Parathyroid adenoma (tissue), 2 donors: ENCODE results near the gene MXRA8.
"Not testable (repeated sequence)": the region's sequence is repeated elsewhere in the genome, so short reads cannot be mapped to it uniquely, and the experiment has no call there.

Source experiments
- H2AFZ ChIP-seq: fragments of 300-600 bp; sonication (generic); one replicate; pipeline ENCODE4 v1.7.0; 2017; ENCODE audit warnings: antibody characterized with exemption, mild to moderate bottlenecking
- H3K27ac ChIP-seq: fragments of 300-600 bp; sonication (generic); one replicate; pipeline ENCODE4 v1.7.0; 2017
- H3K27me3 ChIP-seq: fragments of 300-600 bp; sonication (generic); one replicate; pipeline ENCODE4 v1.7.0; 2017; ENCODE audit warnings: low read length; ENCODE audit not compliant: control insufficient read depth, insufficient read depth
- H3K36me3 ChIP-seq: fragments of 300-600 bp; sonication (generic); one replicate; pipeline ENCODE4 v1.7.0; 2017; ENCODE audit warnings: low read length; ENCODE audit not compliant: control insufficient read depth, insufficient read depth
- H3K4me1 ChIP-seq: fragments of 300-600 bp; sonication (generic); one replicate; pipeline ENCODE4 v1.7.0; 2017; ENCODE audit warnings: control low read depth
- H3K4me2 ChIP-seq: fragments of 300-600 bp; sonication (generic); one replicate; pipeline ENCODE4 v1.7.0; 2017; ENCODE audit warnings: low read length
- H3K4me3 ChIP-seq: fragments of 300-600 bp; sonication (generic); one replicate; pipeline ENCODE4 v1.7.0; 2017; ENCODE audit warnings: low read depth, low read length
- H3K79me2 ChIP-seq: fragments of 300-600 bp; sonication (generic); one replicate; pipeline ENCODE4 v1.7.0; 2017; ENCODE audit warnings: control low read depth
- H3K9ac ChIP-seq: fragments of 300-600 bp; sonication (generic); one replicate; pipeline ENCODE4 v1.7.0; 2017; ENCODE audit warnings: mild to moderate bottlenecking
- H3K9me3 ChIP-seq: fragments of 300-600 bp; sonication (generic); one replicate; pipeline ENCODE4 v1.7.0; 2017; ENCODE audit warnings: low read length; ENCODE audit not compliant: control insufficient read depth
- TF ChIP-seq, protein P1 (sequence below): fragments of 300-600 bp; sonication (generic); IDR thresholded peaks from one replicate; pipeline ENCODE4 v1.7.0; 2017; ENCODE audit warnings: antibody characterized with exemption, mild to moderate bottlenecking
- donor health status: primary hyperparathyroidism.

Gene MXRA8

GRCh38 chr1:1390675-1391074, 32.3 kb upstream of the MXRA8 start:
- Histone ChIP-seq H3K79me2 (peaks cover 4% of the 10 kb centered on the region), H3K9ac (no peak overlapping the region), H3K9me3 (no peaks in the 10 kb centered on the region), H3K4me1 (no peaks in the 10 kb centered on the region), H3K4me2 (no peak overlapping the region), H3K4me3 (no peak overlapping the region), H3K36me3 (no peaks in the 10 kb centered on the region), H2AFZ (no peak overlapping the region), H3K27me3 (no peaks in the 10 kb centered on the region), H3K27ac (no peak overlapping the region)
- TF ChIP-seq, protein P1, sequence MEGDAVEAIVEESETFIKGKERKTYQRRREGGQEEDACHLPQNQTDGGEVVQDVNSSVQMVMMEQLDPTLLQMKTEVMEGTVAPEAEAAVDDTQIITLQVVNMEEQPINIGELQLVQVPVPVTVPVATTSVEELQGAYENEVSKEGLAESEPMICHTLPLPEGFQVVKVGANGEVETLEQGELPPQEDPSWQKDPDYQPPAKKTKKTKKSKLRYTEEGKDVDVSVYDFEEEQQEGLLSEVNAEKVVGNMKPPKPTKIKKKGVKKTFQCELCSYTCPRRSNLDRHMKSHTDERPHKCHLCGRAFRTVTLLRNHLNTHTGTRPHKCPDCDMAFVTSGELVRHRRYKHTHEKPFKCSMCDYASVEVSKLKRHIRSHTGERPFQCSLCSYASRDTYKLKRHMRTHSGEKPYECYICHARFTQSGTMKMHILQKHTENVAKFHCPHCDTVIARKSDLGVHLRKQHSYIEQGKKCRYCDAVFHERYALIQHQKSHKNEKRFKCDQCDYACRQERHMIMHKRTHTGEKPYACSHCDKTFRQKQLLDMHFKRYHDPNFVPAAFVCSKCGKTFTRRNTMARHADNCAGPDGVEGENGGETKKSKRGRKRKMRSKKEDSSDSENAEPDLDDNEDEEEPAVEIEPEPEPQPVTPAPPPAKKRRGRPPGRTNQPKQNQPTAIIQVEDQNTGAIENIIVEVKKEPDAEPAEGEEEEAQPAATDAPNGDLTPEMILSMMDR = no peak

DNA sequence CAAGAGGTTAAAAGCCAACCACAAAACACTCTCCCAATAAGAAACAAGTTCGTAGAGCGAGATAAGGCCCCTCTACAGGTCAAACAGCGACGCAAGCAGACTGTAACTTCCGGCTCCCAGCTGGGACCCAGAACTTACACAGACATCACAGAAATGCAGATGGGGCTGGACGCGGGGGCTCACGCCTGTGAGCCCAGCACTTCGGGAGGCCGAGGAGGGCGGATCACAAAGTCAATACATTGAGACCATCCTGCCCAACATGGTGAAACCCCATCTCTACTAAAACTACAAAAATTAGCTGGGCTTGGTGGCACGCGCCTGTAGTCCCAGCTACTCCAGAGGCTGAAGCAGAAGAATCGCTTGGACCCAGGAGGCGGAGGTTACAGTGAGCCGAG, 29.7 kb upstream of the MXRA8 start:
- H3K36me3 ChIP-seq = no peaks in the 10 kb centered on the region
- no peaks in the 10 kb centered on the region for H3K9me3 ChIP-seq

DNA sequence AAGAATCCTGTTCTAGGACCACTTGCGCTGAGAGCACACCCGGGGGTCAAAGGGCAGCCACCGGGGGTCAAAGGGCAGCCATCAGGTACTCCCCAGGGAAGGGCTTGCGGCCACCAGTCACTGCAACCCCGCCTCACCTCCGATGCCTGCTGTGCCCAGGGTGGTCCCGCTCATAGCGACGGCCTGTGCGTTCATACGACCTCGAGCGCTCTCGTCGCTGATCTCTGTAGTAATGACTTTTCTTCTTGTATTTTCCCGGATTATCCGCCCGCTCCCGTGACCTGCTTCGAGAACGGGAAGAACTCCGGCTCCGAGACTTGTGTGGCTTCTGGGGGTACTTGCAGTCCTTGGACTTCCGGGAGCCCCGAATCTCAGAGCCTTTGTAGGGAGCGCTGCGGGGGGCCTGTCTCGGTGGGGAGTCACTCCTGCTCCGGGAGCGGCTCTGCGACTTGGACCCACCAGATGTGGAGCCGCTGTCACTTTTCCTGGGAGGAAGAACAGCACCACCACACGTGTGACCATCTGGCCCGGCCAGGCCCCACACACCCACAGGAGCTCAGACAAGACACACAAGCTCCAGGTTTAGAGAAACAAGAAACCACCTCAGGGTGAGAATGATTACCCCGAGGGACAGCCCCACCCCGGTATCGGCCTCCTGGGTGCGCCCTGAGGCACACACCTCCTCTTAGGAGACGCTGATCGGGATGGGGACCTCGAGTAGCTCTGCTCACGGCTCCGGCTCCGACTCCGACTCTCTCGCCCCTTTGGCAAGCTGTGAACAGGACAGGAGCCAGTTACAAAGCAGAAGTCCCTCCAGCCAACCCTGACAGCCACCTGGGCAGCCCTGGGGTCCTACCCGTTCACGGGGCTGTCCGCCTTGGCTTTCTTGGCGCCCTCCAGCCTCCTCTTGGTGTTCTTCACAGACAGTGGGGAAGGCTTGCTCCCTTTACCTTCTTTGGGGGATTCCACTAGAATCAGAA, 29.0 kb upstream of the MXRA8 start:
- TF ChIP-seq, protein P1 = no peak
- Histone ChIP-seq H3K9ac (no peak overlapping the region), H3K9me3 (no peaks in the 10 kb centered on the region), H3K27me3 (no peaks in the 10 kb centered on the region), H3K36me3 (no peaks in the 10 kb centered on the region), H3K79me2 (peaks cover 4% of the 10 kb centered on the region), H3K4me3 (no peak overlapping the region), H3K27ac (no peak overlapping the region), H2AFZ (no peak overlapping the region), H3K4me2 (no peak overlapping the region), H3K4me1 (no peaks in the 10 kb centered on the region)

More for the DNA sequence above, 29.7 kb upstream of the MXRA8 start:
- Histone ChIP-seq H3K79me2 (peaks cover 4% of the 10 kb centered on the region), H3K4me1 (no peaks in the 10 kb centered on the region), H3K27me3 (no peaks in the 10 kb centered on the region), H3K9ac (no peak overlapping the region), H3K27ac (no peak overlapping the region), H3K4me3 (no peak overlapping the region), H2AFZ (no peak overlapping the region), H3K4me2 (no peak overlapping the region)
- TF ChIP-seq, protein P1 = no peak

DNA sequence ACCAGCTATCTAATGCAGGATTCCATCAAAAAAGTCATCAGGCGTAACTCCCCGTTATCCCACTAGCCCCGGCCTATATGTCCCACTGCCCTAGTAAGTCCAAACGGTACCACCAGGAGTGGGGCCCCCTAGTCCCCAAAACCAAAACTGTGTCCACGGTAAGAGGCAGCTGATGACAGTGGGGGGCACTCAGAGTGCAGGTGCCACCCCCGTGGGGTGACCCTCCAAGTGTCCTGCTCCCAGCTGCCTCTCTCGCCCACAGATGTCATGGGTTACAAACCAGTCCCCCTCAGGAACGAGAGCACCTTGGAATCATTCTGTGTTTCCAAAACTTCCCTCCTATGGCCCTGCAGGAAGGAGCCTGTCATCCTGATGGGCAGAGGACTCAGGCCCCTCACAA, 27.6 kb upstream of the MXRA8 start:
- H3K4me2 ChIP-seq = no peak overlapping the region
- H3K9ac ChIP-seq = no peak overlapping the region
- no peak overlapping the region for H3K4me3 ChIP-seq
- TF ChIP-seq, protein P1 = no peak
- H3K27ac ChIP-seq = no peak overlapping the region
- H3K79me2 ChIP-seq = peaks cover 4% of the 10 kb centered on the region
- H2AFZ ChIP-seq = no peak overlapping the region
- no peaks in the 10 kb centered on the region for H3K27me3 ChIP-seq
- H3K4me1 ChIP-seq = no peaks in the 10 kb centered on the region
- no peaks in the 10 kb centered on the region for H3K9me3 ChIP-seq
- no peaks in the 10 kb centered on the region for H3K36me3 ChIP-seq

- not testable (repeated sequence) for H3K4me2 ChIP-seq, H3K27ac ChIP-seq, H3K9me3 ChIP-seq, H3K79me2 ChIP-seq, H3K27me3 ChIP-seq, H3K4me3 ChIP-seq, H2AFZ ChIP-seq, H3K9ac ChIP-seq, H3K4me1 ChIP-seq, H3K36me3 ChIP-seq
These were observed 27.0 kb upstream of the MXRA8 start for GRCh38 chr1:1385339-1385738.
